Gastrocnemius medialis (tissue), 4 donors: ENCODE measurements around the gene BEND3.

Experiments used
- POLR2A ChIP-seq, 2 donors: fragments of 450-650 bp; IDR thresholded peaks; one replicate each; pipeline ENCODE4 v1.6.1; 2017; ENCODE audit warnings: antibody characterized with exemption in 2 of 2, mild to moderate bottlenecking in 2 of 2, moderate library complexity in 2 of 2
- TF ChIP-seq, protein P1 (sequence below), 5 experiments: fragments of 450-650 bp in 3 of 5; fragments of 200-600 bp in 2 of 5; sonication (generic) in 2 of 5; IDR thresholded peaks in 4 of 5; conservative IDR thresholded peaks in 1 of 5; 1 replicate in 4 of 5; 2 replicates in 1 of 5; pipeline ENCODE4 v1.5.1; 2016 to 2019; ENCODE audit warnings: antibody characterized with exemption in 5 of 5, mild to moderate bottlenecking in 3 of 5, moderate library complexity in 3 of 5

DNA sequence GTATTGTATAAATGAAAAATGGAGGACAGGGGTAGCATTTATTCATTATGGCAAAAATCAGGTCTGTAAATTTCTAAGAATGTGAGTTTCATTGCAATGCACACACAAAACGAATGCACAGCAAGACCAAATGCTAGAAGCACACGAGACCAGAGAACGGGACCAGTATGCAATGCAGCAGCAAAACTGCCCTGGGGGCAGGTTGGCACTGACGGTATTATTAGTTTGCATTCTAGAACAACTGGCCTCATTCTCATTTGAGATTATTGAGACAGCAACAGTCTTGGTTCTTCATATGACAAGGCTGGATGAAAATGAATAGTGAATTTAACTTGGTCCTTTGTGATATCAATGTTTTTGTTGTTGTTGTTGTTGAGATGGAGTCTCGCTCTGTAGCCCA, 96.3 kb downstream of the BEND3 start:
- TF ChIP-seq, protein P1, sequence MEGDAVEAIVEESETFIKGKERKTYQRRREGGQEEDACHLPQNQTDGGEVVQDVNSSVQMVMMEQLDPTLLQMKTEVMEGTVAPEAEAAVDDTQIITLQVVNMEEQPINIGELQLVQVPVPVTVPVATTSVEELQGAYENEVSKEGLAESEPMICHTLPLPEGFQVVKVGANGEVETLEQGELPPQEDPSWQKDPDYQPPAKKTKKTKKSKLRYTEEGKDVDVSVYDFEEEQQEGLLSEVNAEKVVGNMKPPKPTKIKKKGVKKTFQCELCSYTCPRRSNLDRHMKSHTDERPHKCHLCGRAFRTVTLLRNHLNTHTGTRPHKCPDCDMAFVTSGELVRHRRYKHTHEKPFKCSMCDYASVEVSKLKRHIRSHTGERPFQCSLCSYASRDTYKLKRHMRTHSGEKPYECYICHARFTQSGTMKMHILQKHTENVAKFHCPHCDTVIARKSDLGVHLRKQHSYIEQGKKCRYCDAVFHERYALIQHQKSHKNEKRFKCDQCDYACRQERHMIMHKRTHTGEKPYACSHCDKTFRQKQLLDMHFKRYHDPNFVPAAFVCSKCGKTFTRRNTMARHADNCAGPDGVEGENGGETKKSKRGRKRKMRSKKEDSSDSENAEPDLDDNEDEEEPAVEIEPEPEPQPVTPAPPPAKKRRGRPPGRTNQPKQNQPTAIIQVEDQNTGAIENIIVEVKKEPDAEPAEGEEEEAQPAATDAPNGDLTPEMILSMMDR (IDR thresholded peaks at IDR 0.05 in 4 of 5, conservative IDR thresholded peaks at IDR 0.05 in 1 of 5), result no peak
- TF ChIP-seq POLR2A (IDR thresholded peaks at IDR 0.05), result no peak
